Activated CD8-positive, alpha-beta memory T cell treated with anti-CD3 and anti-CD28 coated beads, Interleukin-2, amount 50 U/mL, for 48 hours (primary cell): Measurements from ENCODE around the gene MYO7A.

Experiments
- DNase-seq: peaks from one replicate; pipeline ENCODE4 v3.0.0-alpha.2; 2020

MYO7A gene

GRCh38 chr11:77129069-77129841, 1.2 kb downstream of the MYO7A start:
- DNase-seq, result no peak

DNA sequence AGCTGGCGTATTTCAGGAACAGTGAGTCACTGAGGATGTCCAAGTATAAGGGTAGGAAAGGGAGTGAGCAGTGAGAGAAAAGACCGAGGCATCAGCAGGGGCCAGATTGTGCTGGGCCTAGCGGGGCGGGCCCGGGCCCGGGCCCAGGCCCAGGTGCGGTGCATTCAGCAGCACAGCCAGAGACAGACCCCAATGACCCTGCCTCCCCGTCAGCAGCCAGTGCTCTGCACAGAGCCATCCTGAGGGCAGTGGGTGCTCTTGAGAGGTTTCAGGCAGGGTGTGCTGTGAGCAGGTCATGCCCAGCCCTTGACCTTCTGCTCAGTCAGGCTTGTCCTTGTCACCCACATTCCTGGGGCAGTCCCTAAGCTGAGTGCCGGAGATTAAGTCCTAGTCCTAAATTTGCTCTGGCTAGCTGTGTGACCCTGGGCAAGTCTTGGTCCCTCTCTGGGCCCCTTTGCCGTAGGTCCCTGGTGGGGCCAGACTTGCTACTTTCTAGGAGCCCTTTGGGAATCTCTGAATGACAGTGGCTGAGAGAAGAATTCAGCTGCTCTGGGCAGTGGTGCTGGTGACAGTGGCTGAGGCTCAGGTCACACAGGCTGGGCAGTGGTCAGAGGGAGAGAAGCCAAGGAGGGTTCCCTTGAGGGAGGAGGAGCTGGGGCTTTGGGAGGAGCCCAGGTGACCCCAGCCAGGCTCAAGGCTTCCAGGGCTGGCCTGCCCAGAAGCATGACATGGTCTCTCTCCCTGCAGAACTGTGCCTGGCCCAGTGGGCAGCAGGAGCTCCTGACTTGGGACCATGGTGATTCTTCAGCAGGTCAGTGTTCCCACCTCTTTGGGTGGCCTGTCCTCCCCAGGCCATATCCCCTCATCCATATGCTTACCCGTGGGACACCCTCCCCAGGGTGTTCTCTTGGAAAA, 2.1 kb downstream of the MYO7A start:
- DNase-seq, result no peak

DNA sequence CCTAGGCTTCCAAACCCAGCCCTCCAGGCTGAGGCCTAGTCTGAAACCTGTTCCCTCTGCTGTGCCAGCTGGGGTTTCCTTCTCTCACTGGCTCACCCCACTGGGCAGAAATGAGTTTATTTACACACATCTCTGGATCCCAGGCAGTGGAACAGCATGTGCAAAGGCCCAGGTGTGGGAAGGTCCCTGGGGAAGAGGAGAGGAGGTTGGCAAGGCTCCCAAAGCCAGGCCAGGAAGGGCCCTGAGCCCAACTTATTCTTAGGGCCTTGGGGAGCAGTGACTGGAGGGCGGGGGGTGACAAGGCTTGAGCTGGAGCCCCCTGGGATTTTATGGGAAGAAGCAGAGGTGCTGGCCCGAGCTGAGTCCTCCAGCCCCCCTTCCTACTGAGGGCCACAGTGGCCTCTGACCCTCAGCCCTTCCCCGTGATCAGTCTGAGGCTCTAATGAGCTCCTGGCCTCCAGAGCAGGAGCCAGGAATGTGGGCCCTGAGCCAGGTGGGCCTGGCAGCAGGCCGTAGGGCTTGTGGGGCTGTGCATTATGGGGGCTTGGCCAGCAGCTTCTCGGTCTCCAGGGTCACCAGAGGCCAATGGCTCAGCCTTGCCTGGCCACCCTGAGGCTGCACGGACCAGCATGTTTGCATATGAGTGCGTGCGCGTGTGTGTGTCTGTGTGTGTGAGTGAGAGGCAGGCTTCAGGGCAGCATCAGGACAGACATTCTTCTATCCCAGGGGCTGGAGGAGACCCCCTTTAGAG, 2.9 kb downstream of the MYO7A start:
- DNase-seq, result no peak

GRCh38 chr11:77131560-77131959, 3.5 kb downstream of the MYO7A start:
- DNase-seq, result no peak

DNA sequence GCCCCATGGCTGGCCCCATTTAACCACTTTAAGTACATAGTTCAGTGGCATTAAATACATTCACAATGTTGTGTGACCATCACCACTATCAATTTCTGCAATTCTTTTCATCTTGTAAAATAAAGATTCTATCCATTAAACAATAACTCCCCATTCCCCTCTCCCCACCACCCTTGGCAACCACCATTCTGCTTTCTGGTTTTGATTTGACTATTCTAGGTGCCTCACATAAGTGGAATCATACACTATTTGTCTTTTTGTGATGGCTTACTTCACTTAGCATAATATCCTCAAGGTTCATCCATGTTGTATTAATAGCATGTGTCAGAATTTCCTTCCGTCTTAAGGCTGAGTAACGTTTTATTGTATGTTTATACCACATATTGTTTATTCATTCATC, 7.0 kb downstream of the MYO7A start:
- DNase-seq, result no peak

DNA sequence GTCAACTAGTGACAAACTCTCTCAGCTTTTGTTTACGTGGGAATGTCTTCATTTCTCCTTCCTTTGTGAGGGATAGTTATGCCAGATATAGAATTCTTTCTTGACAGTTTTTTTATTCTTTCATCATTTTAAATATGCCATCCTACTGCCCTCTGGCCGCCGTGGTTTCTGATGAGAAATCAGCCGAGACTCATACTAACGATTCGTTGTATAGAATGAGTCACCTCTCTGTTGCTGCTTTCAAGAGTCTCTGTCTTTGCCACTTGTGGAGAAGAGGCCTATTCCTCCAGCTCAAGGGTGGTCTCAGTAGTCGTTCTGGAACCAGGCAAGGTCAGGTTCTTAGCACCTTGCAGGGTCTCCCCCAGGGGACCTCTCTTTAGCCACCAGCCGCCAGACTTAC, 8.0 kb downstream of the MYO7A start:
- no peak for DNase-seq

GRCh38 chr11:77136784-77137420, 8.9 kb downstream of the MYO7A start:
- DNase-seq, result no peak

GRCh38 chr11:77137421-77137820, 9.4 kb downstream of the MYO7A start:
- no peak for DNase-seq

- DNase-seq, result no peak
Measured at GRCh38 chr11:77138106-77138649, 10.1 kb downstream of the MYO7A start.

DNA sequence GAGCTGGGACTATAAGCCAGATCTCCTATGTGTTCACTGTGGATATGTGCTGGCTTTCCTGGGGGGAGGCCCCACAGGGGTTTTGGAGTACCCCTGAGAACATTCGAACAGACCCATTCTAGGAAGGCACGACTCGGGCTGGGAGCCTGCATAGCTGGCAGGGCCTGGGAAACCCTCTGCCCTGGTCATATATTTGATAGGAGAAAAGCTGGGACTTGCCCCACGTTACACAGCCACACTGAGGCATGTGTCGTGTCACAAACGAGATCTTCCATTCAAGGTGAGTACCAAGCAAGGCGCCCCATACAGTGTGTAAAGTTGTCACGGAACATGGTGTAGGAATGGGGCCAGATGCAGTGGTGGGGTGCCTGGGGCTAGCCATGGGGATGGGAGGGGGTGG, 11.2 kb downstream of the MYO7A start:
- no peak for DNase-seq

GRCh38 chr11:77140231-77140851, 12.3 kb downstream of the MYO7A start:
- DNase-seq, result no peak

DNA sequence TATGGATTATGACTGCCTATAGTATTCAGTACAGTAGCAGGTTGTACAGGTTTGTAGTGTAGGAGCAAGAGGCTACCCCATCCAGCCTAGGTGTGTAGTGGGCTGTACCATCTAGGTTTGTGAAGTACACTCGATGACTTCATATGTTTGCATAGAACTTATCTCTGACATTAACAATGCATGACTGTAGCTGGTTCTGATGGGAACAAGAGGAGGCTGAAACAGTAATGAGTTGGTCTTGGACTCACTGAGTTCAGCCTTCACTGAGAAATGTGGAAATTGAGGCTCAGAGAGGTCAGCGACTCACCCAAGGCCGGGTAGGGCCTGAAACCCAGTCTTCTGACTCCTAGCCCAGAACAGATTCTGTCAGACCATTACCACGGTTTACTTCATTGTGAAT, 13.0 kb downstream of the MYO7A start:
- no peak for DNase-seq

GRCh38 chr11:77141475-77141874, 13.4 kb downstream of the MYO7A start:
- no peak for DNase-seq

DNA sequence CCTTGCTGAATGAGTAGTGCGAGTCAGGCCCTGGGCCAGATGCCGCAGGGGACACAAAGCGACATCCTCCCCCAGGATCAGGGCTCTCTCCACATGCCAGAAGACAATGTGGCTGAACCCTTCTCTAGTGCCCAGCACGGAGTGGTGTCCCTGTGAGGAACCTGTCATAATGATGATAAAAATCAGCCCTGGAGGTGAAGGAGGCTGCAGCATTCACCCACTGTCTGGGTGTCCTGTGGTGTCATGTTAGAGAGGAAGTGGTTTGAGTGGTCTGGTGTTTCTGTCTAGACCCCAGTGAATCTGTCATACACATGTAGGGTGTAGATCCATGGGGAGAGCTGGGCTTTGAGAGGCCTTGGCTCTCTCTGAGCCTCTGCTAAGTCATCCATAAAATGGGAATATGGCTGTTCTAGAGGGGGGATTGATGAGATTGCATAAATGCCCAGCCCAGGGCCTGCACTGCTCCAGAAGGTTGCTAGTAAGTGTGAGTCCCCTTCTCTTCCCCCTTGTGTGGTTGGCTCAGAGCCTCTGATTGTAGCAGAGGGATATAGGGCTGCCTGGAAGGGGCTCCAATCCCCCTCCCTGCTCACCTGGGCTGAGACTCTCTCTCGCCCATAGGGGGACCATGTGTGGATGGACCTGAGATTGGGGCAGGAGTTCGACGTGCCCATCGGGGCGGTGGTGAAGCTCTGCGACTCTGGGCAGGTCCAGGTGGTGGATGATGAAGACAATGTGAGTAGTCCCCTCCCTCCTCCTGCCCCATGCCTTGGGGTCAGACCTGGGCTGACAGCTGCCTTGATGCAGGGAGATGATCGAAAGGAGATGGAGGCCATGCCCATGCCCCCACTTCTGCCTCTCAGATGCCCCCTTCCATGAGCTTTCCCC, 14.3 kb downstream of the MYO7A start:
- DNase-seq, result no peak

- no peak for DNase-seq
Measured at GRCh38 chr11:77143405-77144020, 15.5 kb downstream of the MYO7A start.

GRCh38 chr11:77144196-77144856, 16.3 kb downstream of the MYO7A start:
- DNase-seq, result no peak

GRCh38 chr11:77144857-77145428, 16.9 kb downstream of the MYO7A start:
- DNase-seq, result no peak

DNA sequence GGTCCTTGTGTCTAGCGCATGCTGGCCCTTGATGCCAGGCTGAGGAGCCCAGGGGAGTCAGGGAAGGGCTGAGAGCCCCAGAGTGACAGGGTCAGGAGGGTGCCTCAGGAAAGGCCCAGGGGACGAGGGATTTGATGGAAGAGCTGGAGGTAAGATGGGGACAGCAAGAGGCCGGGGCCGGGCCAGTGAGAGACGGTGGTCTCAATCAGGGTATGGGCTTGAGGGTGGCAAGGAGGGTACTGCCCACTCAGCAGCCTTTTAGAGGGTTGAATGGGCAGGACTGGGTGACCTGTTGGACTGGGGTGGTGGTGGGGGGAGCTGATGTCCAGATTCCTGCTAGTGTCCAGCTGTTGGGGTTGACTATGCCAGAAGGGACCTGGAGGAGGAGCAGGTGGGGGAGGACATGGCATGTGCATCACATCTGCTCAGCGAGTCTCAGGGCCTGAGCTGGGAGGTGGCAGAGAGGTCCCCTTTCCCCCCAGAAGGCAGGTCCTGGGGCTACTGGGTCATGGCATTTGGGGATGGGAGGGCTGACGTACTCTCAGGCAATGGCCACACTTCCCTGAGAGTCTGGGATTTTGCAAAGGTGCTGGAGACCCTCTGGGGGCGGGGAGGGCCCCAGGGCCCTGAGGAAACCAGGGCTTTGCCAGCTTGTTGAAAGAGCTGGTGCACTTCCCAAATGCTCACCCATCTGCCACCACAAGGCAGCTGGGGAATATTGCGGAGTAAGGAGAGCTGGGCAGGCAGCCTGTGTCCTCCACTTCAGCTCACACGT, 18.4 kb downstream of the MYO7A start:
- no peak for DNase-seq

GRCh38 chr11:77147036-77147315, 18.9 kb downstream of the MYO7A start:
- DNase-seq, result no peak
